OCI-LY1 (cell line): ENCODE results near the gene RHOBTB3.

Experiments used
- CTCF ChIP-seq: fragments of 200-600 bp; sonication (generic), shearing (Covaris generic); IDR thresholded peaks from 2 replicates; pipeline ENCODE4 v1.5.1; 2017; ENCODE audit warnings: mild to moderate bottlenecking, antibody characterized with exemption, low read length, moderate library complexity, mixed read lengths
- EZH2 ChIP-seq: fragments of 200-600 bp; sonication (generic), shearing (Covaris generic); IDR thresholded peaks from 2 replicates; pipeline ENCODE4 v1.8.0; 2017; ENCODE audit warnings: borderline replicate concordance, mixed run types, mild to moderate bottlenecking, antibody characterized with exemption, low read length, moderate library complexity, mixed read lengths

- TF ChIP-seq EZH2 (no peak), CTCF (no peak)
These were observed 31.8 kb upstream of the RHOBTB3 start for GRCh38 chr5:95699337-95699736.
